Measurements from ENCODE around the gene MRPS9.

MRPS9 gene

GRCh38 chr2:105129722-105130232 lies 91.9 kb downstream of the MRPS9 start:
- no peaks in the 10 kb centered on the region for H3K79me2 ChIP-seq (ENCODE audit: insufficient read depth, low read depth)
- no peak overlapping the region for H3K27ac ChIP-seq
- H2AFZ ChIP-seq (ENCODE audit: low read depth) = no peak overlapping the region
- H3K27me3 ChIP-seq (ENCODE audit: insufficient read depth, low read depth) = no peaks in the 10 kb centered on the region
- no peak for TF ChIP-seq CTCF (conservative IDR thresholded peaks at IDR 0.05; ENCODE audit: low read depth, low read length)
- no peaks in the 10 kb centered on the region for H3K4me1 ChIP-seq (ENCODE audit: low read depth, poor library complexity, severe bottlenecking)
- H3K4me2 ChIP-seq = no peak overlapping the region
- no peak overlapping the region for H3K9ac ChIP-seq
- H3K4me3 ChIP-seq (IDR thresholded peaks at IDR 0.05; ENCODE audit: insufficient read depth, low read depth, low read length) = no peak overlapping the region
- H3K36me3 ChIP-seq (ENCODE audit: insufficient read depth) = no peaks in the 10 kb centered on the region
- H4K20me1 ChIP-seq (ENCODE audit: insufficient read depth) = no peaks in the 10 kb centered on the region

GRCh38 chr2:105130546-105130945 lies 92.7 kb downstream of the MRPS9 start:
- Histone ChIP-seq H4K20me1 (ENCODE audit: insufficient read depth) (no peaks in the 10 kb centered on the region), H3K27ac (no peak overlapping the region), H3K79me2 (ENCODE audit: insufficient read depth, low read depth) (no peaks in the 10 kb centered on the region), H3K9ac (no peak overlapping the region), H2AFZ (ENCODE audit: low read depth) (no peak overlapping the region), H3K4me3 (IDR thresholded peaks at IDR 0.05; ENCODE audit: insufficient read depth, low read depth, low read length) (no peak overlapping the region), H3K27me3 (ENCODE audit: insufficient read depth, low read depth) (no peaks in the 10 kb centered on the region), H3K36me3 (ENCODE audit: insufficient read depth) (no peaks in the 10 kb centered on the region), H3K4me2 (no peak overlapping the region), H3K4me1 (ENCODE audit: low read depth, poor library complexity, severe bottlenecking) (no peaks in the 10 kb centered on the region)
- no peak for TF ChIP-seq CTCF (conservative IDR thresholded peaks at IDR 0.05; ENCODE audit: low read depth, low read length)

GRCh38 chr2:105134081-105134480 lies 96.2 kb downstream of the MRPS9 start:
- Histone ChIP-seq H3K27me3 (ENCODE audit: insufficient read depth, low read depth) (no peaks in the 10 kb centered on the region), H3K36me3 (ENCODE audit: insufficient read depth) (no peaks in the 10 kb centered on the region), H3K4me3 (IDR thresholded peaks at IDR 0.05; ENCODE audit: insufficient read depth, low read depth, low read length) (no peak overlapping the region), H3K9ac (no peak overlapping the region), H3K4me2 (no peak overlapping the region), H3K27ac (no peak overlapping the region), H4K20me1 (ENCODE audit: insufficient read depth) (no peaks in the 10 kb centered on the region), H3K79me2 (ENCODE audit: insufficient read depth, low read depth) (no peaks in the 10 kb centered on the region), H3K4me1 (ENCODE audit: low read depth, poor library complexity, severe bottlenecking) (no peaks in the 10 kb centered on the region), H2AFZ (ENCODE audit: low read depth) (no peak overlapping the region)
- no peak for TF ChIP-seq CTCF (conservative IDR thresholded peaks at IDR 0.05; ENCODE audit: low read depth, low read length)

- Histone ChIP-seq H3K4me2 (no peak overlapping the region), H3K36me3 (ENCODE audit: insufficient read depth) (no peaks in the 10 kb centered on the region), H3K4me1 (ENCODE audit: low read depth, poor library complexity, severe bottlenecking) (no peaks in the 10 kb centered on the region), H4K20me1 (ENCODE audit: insufficient read depth) (no peaks in the 10 kb centered on the region), H3K27ac (no peak overlapping the region), H3K79me2 (ENCODE audit: insufficient read depth, low read depth) (no peaks in the 10 kb centered on the region), H3K27me3 (ENCODE audit: insufficient read depth, low read depth) (no peaks in the 10 kb centered on the region), H2AFZ (ENCODE audit: low read depth) (no peak overlapping the region), H3K9ac (no peak overlapping the region), H3K4me3 (IDR thresholded peaks at IDR 0.05; ENCODE audit: insufficient read depth, low read depth, low read length) (no peak overlapping the region)
- TF ChIP-seq CTCF (conservative IDR thresholded peaks at IDR 0.05; ENCODE audit: low read depth, low read length) = no peak
These were observed 97.6 kb downstream of the MRPS9 start for GRCh38 chr2:105135436-105135835.
